ENCODE data around the gene PLGRKT.

Gene PLGRKT

GRCh38 chr9:5449521-5450358 lies 12.0 kb upstream of the PLGRKT start:
- no peaks in the 10 kb centered on the region for H3K9me3 ChIP-seq (ENCODE audit: severe bottlenecking)
- H3K36me3 ChIP-seq = no peaks in the 10 kb centered on the region
- TF ChIP-seq CTCF (IDR thresholded peaks at IDR 0.05; ENCODE audit: low read depth, low read length) = no peak
- no peak overlapping the region for H3K27ac ChIP-seq
- H3K4me3 ChIP-seq (ENCODE audit: low read depth, low read length) = peak overlapping the region; percentile 48
- no peak for DNase-seq
- H3K27me3 ChIP-seq (ENCODE audit: insufficient read depth, low read depth, severe bottlenecking) = no peaks in the 10 kb centered on the region

GRCh38 chr9:5448461-5449435 lies 11.0 kb upstream of the PLGRKT start:
- H3K27me3 ChIP-seq (ENCODE audit: insufficient read depth, low read depth, severe bottlenecking) = no peaks in the 10 kb centered on the region
- H3K27ac ChIP-seq = no peak overlapping the region
- no peak overlapping the region for H3K4me3 ChIP-seq (ENCODE audit: low read depth, low read length)
- no peak for TF ChIP-seq CTCF (IDR thresholded peaks at IDR 0.05; ENCODE audit: low read depth, low read length)
- H3K36me3 ChIP-seq = no peaks in the 10 kb centered on the region
- no peaks in the 10 kb centered on the region for H3K9me3 ChIP-seq (ENCODE audit: severe bottlenecking)
- no peak for DNase-seq

- TF ChIP-seq CTCF (IDR thresholded peaks at IDR 0.05; ENCODE audit: low read depth, low read length) = no peak
Measured at GRCh38 chr9:5448016-5448415, 10.3 kb upstream of the PLGRKT start.

GRCh38 chr9:5447337-5447736 lies 9.6 kb upstream of the PLGRKT start:
- Histone ChIP-seq H3K9me3 (ENCODE audit: severe bottlenecking) (no peaks in the 10 kb centered on the region), H3K4me3 (ENCODE audit: low read depth, low read length) (no peak overlapping the region), H3K36me3 (no peaks in the 10 kb centered on the region), H3K27ac (no peak overlapping the region), H3K27me3 (ENCODE audit: insufficient read depth, low read depth, severe bottlenecking) (no peaks in the 10 kb centered on the region)
- TF ChIP-seq CTCF (IDR thresholded peaks at IDR 0.05; ENCODE audit: low read depth, low read length) = no peak
- DNase-seq = no peak

More at GRCh38 chr9:5448016-5448415, 10.3 kb upstream of the PLGRKT start:
- Histone ChIP-seq H3K36me3 (no peaks in the 10 kb centered on the region), H3K27ac (no peak overlapping the region), H3K9me3 (ENCODE audit: severe bottlenecking) (no peaks in the 10 kb centered on the region), H3K27me3 (ENCODE audit: insufficient read depth, low read depth, severe bottlenecking) (no peaks in the 10 kb centered on the region), H3K4me3 (ENCODE audit: low read depth, low read length) (no peak overlapping the region)
- DNase-seq = no peak

GRCh38 chr9:5446451-5447236 lies 8.9 kb upstream of the PLGRKT start:
- no peaks in the 10 kb centered on the region for H3K36me3 ChIP-seq
- no peak overlapping the region for H3K27ac ChIP-seq
- no peaks in the 10 kb centered on the region for H3K9me3 ChIP-seq (ENCODE audit: severe bottlenecking)
- DNase-seq = no peak
- H3K4me3 ChIP-seq (ENCODE audit: low read depth, low read length) = no peak overlapping the region
- no peaks in the 10 kb centered on the region for H3K27me3 ChIP-seq (ENCODE audit: insufficient read depth, low read depth, severe bottlenecking)
- no peak for TF ChIP-seq CTCF (IDR thresholded peaks at IDR 0.05; ENCODE audit: low read depth, low read length)

Data from WERI-Rb-1 (cell line).